ENCODE data around the gene PDZD2.
"Not testable (repeated sequence)": the region's sequence is repeated elsewhere in the genome, so short reads cannot be mapped to it uniquely, and the experiment has no call there.

Gene PDZD2

DNA sequence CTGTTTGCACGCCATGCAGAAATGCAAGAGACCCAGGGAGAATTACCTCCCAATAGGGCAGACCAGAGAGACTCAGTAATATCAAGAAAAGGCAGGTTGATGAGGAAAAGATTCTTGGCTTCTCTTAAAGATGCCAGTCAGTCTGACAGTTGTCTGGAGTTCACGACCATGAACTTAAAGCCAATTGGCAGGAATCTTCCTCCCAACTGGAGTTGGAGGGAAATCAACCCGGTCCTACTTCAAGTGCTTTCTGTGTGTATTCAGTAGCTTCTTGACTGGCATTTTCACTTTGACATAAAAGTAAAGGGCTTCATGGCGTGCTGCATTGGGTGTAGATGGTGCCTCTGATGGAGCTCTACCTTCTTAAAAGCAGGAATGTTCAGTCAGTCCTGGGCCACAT is 390.9 kb downstream of the PDZD2 start:
- FAIRE-seq (no peak), DNase-seq (ENCODE audit: low spot score) (no peak)

DNA sequence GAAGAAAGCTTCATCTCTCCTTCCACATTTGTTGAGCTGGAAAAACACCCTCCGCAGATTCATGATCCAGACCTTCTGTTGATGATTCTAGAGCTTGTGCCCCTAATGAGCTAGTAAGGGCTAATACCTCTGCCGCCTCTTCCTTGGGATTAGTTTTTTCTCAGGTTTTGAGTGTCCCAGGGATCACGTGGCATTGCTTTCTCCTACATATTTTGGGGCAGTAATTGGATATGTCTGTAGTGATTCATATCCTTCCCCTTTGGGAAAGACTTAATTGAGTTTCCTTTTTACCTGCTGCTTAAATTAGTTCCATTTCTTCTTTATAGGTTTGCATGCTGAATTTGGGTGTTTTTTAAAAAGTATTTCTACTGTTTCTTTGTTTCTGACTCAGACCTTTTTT is 391.3 kb downstream of the PDZD2 start:
- no peak for FAIRE-seq
- DNase-seq (ENCODE audit: low spot score) = no peak

DNA sequence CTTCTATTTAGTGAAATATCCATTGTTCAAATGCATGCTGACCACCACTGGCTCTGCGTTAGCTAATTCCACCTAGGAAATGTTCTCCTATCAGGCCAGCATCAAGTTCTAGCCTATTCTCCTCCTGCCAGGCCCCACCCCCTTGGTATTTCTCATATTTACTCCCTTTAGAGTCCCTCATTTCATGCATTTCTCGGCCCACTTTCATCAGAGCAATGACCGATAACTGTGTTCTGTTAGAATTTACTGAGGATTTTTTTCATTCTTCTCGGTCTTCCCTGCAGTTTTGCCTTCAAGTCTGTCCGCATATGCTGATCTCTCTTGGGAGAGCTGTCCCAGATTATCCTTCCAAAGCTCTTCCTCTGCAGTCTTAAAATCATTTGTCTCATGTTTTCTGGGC is 391.8 kb downstream of the PDZD2 start:
- DNase-seq (ENCODE audit: low spot score) (no peak), FAIRE-seq (no peak)

DNA sequence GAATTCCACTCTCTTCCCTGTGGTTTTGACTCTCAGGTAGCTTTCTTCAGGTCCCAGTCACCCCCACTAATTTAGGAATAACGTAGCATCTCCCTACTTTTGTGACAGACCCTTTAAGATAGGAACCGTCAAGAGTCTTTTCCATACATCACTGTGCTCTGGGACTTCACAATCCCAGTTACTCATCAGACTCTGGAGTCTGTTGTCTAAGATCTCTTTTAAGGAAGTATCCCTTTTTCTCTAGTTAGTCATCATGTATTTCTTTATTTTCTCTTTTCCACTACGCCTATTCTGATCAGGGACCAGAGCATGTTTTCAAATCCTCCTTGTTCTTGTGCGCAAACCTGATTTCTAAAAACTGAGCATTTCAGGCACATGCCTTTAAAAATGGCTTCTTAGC is 392.2 kb downstream of the PDZD2 start:
- no peak for FAIRE-seq

DNA sequence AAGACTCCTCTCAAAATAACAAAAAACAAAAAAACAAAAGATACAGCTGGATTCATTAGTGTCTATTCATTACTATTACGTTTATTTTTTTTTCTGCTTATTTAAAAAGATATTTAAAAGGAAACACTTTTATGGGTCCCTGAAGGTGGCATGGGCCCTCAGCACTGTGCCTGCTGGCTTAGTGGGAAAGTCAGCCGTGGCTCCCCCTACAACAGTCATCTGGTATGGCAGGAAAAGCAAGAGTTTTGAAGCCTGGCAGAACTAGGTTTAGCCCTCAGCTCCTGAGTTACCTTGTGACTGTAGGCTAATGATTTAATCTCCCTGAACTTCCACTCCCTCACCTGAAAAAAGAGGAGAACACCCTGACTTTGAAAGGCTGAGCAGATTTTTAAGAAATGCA is 399.6 kb downstream of the PDZD2 start:
- DNase-seq (ENCODE audit: low spot score) = no peak
- no peak for FAIRE-seq

More for the DNA sequence above, 392.2 kb downstream of the PDZD2 start:
- DNase-seq (ENCODE audit: low spot score) = no peak

DNA sequence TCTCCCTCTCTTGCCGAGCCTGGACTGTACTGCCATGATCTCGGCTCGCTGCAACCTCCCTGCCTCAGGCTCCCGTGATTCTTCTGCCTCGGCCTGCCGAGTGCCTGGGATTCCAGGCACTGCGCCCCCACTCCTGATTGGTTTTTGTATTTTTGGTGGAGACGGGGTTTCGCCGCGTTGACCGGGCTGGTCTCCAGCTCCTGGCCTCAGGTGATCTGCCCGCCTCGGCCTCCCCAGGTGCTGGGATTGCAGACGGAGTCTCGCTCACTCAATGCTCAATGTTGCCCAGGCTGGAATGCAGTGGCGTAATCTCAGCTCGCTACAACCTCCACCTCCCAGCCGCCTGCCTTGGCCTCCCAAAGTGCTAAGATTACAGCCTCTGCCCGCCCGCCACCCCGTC is 400.2 kb downstream of the PDZD2 start:
- not testable (repeated sequence) for FAIRE-seq; DNase-seq (ENCODE audit: low spot score)

DNA sequence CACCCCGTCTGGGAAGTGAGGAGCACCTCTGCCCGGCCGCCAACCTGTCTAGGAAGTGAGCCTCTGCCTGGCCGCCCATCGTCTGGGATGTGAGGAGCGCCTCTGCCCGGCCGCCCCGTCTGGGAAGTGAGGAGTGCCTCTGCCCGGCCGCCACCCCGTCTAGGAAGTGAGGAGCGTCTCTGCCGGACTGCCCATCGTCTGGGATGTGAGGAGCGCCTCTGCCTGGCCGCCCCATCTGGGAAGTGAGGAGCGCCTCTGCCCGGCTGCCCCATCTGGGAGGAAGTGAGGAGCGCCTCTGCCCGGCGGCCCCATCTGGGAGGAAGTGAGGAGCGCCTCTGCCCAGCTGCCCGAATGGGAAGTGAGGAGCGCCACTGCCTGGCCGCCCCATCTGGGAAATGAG is 400.7 kb downstream of the PDZD2 start:
- not testable (repeated sequence) for FAIRE-seq; DNase-seq (ENCODE audit: low spot score)

DNA sequence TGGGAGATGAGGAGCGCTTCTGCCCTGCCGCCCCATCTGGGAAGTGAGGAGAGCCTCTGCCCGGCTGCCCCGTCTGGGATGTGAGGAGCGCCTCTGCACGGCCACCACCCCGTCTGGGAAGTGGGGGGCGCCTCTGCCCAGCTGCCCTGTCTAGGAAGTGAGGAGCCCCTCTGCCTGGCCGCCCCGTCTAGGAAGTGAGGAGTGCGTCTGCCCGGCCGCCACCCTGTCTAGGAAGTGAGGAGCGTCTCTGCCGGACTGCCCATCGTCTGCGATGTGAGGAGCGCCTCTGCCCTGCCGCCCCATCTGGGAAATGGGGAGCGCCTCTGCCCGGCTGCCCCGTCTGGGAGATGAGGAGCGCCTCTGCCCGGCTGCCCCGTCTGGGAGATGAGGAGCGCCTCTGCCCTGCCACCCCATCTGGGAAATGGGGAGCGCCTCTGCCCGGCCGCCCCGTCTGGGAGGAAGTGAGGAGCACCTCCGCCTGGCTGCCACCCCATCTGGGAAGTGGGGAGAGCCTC is 401.3 kb downstream of the PDZD2 start:
- not testable (repeated sequence) for FAIRE-seq; DNase-seq (ENCODE audit: low spot score)

DNA sequence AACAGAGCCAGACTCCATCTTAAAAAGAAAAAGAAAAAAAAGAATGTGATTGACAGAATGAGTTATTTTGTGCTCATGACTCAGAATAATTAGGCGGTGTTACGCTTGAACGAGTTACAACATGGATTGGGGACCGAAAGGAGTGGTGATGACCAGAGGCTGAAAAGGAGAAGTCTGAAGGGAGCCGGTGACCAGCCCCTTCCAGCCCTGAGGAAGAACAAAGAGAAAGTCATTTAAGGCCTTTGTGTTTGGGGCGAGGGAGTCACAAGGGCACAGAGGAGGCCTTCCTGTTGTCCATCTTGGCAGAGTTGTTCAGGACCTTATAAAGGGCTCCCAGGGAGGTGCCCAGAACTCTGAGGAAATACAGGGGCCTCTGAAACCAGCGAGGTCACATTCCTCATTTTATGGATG is 403.6 kb downstream of the PDZD2 start:
- DNase-seq (ENCODE audit: low spot score) = peak; percentile 92
- peak; percentile 96 for FAIRE-seq

DNA sequence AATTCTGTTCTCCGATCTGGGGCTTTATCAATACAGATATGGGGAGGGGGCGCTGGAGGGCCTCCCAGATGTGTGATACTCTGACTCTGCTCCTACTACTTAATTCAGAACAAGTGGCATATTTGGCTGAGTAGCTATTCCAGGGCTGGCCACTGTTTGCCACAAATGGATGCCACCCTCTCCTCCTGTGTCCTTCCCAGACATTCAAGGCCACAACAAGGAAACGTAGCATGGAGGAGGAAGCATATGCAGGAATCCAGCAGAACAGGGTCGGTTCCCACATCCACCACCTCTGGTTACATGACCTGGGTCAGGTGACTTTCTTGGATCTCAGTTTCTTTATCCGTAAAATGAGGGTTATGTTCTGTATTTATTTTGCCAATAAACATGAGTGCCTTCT is 404.2 kb downstream of the PDZD2 start:
- FAIRE-seq = no peak

DNA sequence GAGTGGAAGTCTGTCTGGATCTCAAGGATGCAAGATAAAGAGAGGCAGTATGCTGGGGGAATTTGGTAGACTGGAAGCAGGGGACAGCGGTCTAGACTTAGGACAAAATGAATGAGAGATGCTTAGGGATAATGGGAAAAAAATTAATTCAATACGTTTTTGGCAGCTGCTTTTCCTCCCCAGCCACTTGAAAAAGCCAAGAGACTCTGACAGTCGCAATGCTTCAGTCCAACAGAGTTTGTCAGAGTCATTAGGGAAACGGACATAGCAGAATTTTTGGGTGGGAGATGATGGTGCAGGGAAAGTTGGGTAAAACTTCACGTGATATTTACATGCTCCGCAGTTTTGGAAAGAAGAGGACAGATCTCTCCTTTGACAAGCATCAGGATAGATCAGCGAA is 405.5 kb downstream of the PDZD2 start:
- FAIRE-seq (no peak), DNase-seq (ENCODE audit: low spot score) (no peak)

More for the DNA sequence above, 404.2 kb downstream of the PDZD2 start:
- no peak for DNase-seq (ENCODE audit: low spot score)

DNA sequence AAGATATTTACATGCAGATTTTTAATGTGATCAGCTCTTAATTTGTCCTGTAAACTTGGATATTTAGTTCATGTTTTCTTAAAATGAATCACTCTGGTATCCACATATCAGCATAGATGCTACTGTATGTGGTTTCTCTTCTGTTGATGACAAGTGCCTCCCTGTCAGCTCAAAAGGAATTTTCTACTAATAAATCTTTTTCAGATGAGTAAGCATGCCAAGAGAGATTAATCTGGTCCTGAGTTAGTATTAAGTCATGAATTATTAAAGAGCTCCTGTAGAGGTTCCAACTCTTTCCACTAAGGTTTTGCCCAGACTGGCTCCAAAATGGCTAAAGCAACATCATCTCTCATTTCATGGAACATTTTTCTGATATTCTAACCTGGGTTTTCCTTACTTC is 406.0 kb downstream of the PDZD2 start:
- peak; percentile 100 for FAIRE-seq
- DNase-seq (ENCODE audit: low spot score) = peak; percentile 97

DNA sequence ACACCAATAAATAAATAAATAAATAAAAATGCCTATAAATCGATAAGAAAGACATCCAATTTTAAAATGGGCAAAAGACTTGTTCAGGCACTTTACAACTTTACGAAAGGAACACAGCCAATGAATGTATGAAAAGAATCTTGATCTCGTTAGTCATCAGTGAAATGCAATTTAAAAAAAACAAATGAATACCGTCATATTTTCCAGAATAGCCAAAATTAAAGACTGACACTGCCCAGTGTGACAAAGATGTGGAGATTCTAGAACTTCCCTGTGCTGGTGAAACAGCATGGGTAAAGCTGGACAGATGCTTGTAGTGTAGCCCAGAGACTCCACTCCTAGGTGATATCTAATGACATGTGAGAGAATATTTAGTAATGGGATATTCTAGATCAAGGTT is 408.1 kb downstream of the PDZD2 start:
- DNase-seq (ENCODE audit: low spot score) = no peak
- FAIRE-seq = no peak

DNA sequence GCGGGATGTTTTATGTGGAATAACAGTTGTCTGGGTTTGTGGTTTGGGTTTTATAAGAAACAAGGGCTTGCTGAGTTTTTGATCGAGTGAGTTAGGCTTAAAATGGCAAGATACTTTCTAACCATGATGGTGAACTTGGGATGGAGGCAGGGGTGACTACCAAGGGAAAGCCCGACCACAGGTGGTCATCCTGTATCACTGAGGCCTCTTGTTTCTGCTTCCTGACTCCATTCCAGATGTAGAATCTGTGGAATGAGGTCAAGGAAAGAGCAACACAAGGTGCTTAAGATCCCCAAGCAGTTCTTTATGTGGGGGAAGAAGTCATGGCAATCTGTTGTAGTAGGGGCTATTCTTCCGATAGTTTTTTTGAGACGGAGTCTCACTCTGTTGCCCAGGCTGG is 412.9 kb downstream of the PDZD2 start:
- DNase-seq (ENCODE audit: low spot score) = no peak
- FAIRE-seq = no peak

DNA sequence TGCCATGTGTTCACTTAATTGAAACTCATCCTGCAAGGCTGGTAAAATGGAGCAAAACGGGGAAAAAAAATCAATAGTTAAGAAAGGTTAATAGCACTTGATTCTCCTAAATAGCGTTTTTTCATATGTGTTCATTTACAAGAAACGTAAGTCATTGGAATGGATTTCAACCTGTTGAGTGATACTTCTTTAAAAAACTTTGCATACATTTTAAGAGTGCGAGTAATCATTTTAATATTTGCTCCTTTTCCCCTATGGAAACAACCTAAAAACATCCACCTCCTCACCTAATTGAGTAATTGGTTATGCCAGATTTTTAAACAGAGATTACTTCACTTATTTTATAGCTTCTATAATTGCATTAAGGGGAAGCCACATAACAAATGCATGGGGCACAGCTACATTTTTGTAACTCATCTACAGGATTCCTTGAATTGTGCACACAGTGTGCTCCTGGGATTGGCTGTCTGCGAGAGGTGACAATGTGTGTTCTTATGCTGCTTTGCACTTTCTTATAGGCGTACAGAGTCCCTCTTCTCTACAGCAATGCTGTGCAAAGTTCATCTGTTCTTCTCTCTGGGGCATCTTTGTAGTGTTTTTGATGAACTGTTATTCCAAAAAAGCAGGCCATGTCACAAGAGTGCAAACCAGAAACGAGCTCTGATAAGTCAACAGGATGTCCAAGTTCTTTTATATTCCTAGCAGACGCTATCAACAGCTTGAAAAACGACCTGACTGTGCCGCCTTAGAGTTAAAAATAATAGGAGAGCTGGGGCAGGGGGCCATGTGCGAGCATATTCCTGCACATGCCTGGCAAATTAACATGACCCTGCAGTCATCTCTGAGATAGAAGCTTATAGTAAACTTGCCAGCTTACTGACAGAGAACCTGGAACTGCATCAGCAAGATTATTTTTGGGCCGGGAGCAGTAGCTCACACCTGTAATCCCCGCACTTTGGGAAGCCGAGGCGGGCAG is 417.2 kb downstream of the PDZD2 start:
- FAIRE-seq = no peak
- DNase-seq (ENCODE audit: low spot score) = no peak

DNA sequence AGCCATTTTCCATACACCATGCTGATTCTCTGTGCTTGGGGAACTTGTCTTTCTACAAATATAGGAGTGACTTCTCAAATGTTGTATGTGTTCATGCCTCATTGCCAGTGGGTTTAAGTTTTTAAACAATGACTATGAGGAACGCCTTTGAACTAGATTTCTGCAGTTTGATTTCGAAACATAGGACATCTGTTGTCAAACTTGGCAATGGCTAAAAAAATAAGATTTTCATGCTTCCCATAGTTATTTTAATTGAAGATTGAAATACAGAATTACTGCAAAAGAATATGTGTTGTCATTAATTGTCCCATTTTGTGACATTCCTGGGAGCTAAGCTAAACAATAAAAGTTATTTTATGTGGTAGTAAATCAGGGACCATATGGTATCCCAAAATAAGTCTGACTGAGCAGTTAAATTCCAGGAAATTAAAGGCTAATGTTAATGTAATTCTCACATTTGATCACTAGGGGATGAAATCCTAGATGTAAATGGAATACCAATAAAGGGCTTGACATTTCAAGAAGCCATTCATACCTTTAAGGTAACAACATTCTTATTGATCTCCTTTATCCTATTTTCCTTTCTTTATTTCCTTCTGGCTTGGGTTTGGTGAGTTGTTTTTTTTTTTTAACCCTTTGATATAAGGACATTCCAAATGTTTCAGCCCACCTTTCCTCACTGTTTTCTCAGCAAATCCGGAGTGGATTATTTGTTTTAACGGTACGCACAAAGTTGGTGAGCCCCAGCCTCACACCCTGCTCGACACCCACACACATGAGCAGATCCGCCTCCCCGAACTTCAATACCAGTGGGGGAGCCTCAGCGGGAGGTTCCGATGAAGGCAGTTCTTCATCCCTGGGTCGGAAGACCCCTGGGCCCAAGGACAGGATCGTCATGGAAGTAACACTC is 418.5 kb downstream of the PDZD2 start:
- FAIRE-seq (peak; percentile 63), DNase-seq (ENCODE audit: low spot score) (no peak)

DNA sequence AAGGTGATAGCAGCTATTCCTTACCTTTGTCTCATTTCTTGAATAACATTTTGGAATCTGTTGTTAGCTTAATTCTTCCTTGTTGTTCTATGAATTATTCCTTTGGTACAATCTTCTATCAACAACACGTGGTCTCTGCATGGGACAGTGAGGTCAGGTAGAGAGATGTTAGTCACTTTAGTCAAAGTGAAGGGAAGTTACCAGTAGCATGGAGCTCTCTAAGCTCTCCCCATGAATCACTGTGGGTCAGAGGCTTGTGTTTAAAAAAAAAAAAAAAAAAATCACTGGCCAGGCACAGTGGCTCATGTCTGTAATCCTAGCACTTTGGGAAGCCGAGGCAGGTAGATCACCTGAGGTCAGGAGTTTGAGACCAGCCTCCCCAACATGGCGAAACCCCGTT is 419.2 kb downstream of the PDZD2 start:
- DNase-seq (ENCODE audit: low spot score) = peak; percentile 44

DNA sequence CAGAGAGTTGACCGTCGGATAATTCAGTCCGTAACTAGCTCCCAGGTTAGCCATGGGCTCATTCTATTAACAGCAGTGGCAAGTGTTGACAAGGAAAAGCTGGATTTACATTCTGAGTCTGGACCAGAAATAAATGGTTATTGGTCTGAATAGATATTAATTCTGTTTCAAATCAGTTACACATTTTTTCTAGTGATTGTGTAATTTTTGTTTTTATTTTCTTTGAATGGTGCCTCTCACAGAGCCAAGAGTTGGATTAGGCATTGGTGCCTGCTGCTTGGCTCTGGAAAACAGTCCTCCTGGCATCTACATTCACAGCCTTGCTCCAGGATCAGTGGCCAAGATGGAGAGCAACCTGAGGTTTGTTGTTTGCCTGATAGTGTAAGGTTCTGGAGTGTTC is 420.1 kb downstream of the PDZD2 start:
- FAIRE-seq (no peak), DNase-seq (ENCODE audit: low spot score) (no peak)

More for the DNA sequence above, 419.2 kb downstream of the PDZD2 start:
- no peak for FAIRE-seq

DNA sequence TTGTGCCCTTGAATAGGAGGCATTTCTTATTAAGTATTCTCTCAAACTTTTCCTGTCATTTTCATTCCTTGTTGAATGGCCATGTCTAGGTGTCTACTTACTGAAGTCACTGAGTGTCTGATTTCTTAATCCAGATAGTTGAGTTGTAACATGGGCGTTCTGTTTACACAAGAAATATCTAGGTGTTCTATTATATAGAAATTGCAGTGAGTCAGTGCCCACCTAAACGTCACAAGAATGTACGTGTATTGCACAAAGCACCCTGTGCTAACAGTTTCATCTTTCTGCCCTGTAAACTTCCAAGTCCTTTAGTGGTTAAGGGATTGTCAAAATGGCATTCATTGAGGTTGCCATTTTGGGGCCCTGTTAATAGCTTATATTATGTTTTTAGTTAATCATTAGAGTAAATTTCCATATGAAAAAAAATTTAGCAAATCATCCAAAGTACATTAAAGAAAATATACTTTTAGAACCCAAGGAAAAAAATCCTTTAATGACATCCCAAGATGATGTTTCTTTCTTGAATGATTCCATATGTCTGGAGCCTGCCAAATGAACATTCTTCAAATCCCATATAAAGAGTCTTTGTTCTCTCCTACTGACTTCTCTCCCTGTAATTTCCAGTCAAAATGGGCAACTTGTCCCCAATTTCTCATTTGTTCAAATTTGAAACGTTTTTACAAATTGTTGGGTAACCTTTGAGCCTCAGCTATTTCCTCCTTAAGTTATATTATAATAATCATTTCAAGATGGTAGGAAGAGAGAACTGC is 421.0 kb downstream of the PDZD2 start:
- DNase-seq (ENCODE audit: low spot score) (peak; percentile 57), FAIRE-seq (no peak)

DNA sequence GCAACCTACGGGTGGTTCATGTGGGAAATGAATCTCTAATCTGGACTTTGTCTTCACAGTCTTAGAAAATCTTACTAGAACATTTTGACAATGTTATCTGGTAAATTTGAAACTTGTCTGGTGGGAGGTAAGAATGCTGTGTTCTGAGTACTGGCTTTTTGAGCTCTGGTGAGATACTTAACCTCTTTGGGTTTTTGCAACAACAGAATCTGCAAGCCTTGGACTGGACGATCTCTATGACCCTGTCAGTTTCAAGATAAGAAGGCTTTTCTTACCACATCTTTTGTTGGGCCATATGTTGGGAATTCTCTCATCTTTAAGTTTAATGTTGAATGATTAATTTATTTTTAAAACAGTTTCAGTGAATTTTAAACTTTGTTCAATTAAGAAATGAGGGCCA is 422.3 kb downstream of the PDZD2 start:
- FAIRE-seq = no peak
- no peak for DNase-seq (ENCODE audit: low spot score)

DNA sequence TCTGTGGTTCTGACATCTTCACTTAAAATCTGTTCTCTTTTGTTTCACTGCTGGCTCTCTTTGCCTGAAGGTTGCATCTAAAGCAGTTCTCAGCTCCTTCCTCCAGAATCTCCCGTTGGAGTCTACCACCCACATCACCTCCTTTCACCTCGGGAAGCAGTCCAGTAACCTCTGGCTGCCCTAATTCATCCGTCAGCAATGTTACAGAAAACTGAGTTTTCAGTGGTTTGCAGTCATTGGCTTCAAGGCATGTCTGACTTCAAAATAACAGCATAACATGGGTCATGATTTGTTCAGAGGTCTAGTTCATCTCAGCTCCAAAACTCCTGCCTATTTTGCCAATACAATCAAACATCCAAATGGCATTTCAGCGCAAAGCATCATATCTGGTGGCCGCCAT is 427.5 kb downstream of the PDZD2 start:
- DNase-seq (ENCODE audit: low spot score) = no peak
- FAIRE-seq = no peak
